HG03039 (cell line): ENCODE data around the gene NCBP2.

Experiments
- ATAC-seq: cut with Tn5 transposase; IDR thresholded peaks from one replicate; pipeline ENCODE4 v1.9.1; 2021; ENCODE audit warnings: mild to moderate bottlenecking, moderate library complexity; ENCODE audit not compliant: unreplicated experiment

Gene NCBP2

DNA sequence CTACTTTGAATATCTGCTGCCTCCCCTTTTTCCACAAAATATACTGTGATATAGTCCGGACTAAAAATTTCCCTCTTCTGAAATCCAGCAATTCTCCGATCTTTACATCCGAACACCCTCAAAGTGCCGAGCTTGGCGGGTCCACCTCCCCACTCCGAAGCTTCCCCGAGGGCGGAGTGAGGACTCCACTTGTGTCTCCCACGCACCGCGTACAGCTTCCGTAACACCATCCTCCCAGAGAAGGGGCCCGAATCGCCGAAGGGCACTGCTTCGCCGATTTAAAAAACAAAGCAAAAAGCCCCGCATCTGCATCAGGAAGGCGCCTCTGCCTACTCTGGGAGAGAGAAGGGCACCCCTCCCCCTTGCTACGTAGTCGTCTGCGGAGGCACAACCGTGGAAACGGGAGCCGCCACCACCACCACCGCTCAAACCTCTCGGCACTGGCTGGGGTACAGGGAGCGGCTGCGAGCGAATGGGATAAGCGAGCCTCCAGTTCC is 551 bp downstream of the NCBP2 start:
- ATAC-seq, result peak; percentile 26

DNA sequence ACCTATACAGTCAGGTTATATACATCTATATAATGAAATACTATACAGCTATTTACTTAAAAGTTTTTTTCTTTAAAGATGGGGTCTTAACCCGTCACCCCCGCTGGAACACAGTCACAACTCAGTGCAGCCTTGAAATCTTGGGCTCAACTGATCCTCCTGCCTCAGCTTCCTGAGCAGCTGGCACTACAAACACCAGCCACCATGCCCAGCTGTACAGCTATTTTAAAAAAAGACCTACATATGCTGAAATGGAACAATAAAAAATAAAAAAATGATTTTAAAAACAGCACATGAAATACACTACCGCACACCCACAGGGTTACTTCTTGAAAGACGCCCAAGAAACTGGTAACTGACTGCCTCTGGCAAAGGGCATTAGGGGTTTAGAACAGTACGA is 3.8 kb downstream of the NCBP2 start:
- ATAC-seq, result no peak

DNA sequence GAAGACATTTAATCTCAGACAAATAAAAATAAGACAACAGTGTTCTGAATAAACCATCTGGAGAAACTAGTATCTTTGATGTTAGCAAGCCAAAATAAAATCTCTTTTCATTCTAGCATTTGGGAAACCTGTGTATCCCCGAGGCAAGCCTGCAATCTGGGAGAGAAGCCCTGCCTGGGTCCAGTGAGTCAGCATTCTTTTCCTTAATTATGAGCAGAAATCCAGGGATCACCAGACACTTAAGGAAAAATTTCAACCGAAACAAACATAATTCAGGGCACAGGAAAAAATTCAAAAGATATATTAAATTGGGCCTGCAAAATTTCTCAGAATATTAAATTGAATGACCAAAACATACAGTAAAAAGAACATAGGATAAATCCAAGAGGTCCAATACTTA is 4.2 kb downstream of the NCBP2 start:
- ATAC-seq, result no peak

DNA sequence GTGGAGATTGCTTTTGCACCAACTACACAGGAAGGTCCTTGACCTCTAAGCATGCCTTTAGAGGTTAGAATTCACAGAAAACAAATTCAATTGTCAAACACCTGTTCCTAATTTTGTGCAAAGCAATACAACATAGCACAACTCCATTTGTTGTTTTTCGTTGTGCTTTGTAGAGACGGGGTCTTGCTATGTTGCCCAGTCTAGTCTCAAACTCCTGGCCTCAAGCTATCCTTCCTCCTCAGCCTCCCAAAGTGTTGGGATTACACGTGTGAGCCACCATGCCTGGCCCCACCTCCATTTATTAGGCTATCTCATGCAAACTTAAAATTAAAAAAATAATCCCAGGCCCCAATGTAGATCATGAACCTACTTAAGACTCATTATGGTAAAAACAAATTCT is 6.0 kb downstream of the NCBP2 start:
- no peak for ATAC-seq

DNA sequence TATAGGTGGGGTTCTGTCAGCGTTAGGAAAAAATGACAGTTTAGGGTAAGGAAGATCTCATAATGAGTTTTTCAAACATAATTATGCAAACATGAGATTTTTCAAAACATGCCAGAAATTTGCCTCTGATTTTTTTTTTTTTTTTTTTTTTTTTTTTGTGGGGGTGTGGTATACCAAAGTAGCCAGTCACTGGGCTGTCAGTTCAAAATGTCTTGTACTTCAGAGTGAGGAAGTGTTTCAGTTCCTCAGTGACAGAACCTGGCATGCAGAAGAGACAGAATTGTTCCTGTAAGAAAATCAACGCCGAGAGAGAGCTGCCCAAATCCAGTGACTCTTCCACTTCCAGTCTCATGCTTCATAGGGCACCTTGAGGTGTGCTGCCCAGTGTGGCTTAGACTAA is 9.7 kb downstream of the NCBP2 start:
- ATAC-seq, result no peak

DNA sequence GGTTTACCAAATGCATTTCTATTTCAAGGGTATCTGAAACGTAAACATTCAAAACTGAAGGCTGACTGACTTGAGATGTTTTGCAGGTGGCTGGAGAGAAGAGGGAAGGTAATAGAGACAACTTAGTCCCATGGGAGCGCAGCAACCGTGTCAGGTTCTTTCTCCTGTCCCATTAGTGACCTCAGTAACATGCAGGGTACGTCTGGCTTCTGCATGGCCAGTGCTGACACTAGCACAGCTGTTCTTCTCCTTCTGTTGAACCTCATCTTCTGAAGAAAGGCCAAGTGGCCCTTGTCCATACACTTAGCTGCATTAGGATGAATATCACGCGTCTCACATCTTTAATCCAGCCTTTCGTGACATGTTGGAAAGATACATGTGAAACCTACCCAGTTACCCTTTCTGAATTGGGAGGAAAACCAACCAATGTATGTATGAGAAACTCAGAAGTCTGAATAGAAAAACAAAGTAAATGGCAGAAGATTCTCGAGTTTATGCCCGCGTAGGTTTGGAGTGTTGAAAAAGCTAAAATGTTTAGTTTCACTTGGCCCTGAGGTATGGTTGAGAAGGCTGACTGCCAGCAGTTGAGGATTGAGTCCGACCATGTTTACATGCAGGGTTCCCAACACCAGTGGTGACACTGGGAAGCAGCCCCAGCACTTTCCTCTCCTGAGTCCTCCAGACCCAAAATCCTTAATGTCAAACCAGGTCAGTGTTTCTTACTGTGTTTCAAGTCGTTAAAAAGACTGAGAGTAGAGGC is 10.3 kb downstream of the NCBP2 start:
- ATAC-seq, result no peak

DNA sequence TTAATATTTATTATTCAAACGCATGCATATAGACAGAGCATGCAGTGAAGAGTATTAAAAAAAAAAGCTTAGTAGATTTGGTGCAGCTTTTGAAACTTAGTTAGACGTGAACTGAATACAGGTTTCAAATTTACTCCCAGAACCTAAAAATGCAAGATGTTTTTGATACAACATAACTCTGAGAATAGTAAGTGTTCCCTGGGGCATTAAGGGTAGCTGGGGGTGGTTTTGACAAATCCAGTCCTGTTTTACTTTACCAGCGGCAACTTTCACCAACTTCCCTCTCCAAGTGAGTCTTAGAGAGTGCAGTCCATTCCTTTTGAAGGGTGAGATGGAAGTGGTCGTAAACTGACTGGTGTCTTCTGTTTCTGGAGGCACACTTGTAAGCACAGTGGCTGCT is 11.2 kb downstream of the NCBP2 start:
- no peak for ATAC-seq

DNA sequence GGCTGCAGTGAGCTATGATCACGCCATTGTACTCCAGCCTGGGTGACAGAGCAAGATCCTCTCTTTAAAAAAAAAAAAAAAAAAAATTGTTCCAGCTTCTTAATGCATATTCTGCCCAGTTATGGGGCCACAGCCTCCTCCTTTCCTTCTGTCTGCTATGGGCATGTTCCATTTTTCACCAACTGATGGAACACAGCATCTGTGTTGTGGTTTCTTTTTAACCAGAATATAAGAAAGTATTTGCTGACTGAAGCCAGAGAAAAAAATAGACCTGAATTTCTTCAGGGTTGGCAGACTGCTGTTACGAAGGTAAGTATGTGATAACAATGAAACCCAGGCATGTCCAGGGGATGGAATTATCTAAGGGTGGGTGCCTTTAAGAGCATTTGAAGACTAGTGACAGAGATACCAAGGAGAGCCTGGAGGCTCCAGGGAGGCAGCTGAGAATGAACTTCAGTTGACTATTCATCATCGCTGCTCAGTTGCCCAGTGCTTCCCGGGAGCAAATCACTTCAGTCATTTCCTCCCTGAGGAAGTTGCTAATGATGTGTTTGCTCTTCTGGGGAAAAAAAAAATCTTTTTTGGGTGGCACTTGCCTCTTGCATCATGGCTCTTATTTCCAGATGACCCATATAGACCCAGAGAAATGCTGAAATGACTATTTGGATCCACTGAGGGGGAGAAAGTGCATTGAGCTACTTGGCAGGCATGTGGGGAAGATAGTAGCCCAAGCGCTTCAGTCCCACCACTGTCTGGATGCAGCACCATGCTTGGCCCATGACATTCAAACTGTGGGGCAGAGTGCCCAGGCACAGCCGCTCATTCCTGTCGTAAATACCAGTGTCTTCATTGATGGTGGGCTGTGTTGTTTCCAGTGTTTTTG is 14.5 kb downstream of the NCBP2 start:
- ATAC-seq, result no peak

DNA sequence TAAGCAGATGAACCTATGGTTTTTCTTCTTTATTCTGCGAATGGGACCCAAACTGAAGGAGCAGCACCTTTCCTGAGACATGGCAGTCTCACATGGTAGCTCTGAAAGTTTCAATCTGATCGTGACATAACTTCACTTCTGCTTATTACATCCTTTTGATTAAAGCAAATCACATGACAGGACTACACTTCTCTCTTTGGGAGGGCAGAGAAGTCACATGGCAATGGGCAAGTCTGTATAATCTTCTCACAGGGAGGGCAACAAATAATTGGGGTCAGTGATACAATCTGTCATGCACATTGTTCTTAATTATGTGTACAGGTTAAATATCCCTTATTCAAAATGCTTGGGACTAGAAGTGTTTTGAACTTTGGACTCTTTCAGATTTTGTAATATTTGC is 21.6 kb downstream of the NCBP2 start:
- ATAC-seq, result no peak

DNA sequence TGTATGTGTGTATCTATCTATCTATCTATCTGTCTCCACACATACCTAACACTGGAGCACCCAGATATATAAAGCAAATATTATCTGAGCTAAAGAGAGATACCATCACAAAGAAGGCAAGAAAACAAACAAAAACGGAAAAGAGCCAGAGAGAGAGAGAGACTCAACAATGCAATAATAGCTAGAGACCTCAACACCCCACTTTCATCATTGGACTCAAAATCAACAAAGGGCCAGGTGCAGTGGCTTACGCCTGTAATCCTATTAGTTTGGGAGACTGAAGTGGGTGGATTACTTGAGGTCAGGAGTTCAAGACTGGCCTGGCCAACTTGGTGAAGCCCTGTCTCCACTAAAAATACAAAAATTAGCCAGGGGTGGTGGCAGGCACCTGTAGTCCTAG is 23.4 kb downstream of the NCBP2 start:
- no peak for ATAC-seq

DNA sequence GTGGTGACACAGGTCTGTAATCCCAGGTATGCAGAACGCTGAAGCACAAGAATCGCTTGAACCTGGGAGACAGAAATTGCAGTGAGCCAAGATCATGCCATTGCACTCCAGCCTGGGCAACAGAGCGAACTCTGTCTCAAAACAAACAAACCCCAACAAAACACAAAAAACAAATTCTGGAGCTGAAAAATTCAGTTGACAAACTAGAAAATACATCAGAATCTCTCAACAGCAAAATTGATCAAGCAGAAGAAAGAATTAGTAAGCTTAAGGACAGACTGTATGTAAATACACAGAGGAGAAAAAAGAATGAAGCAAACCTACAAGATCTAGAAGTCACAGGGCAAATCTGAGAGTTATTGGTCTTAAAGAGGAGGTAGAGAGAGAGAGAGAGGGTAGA is 25.3 kb downstream of the NCBP2 start:
- ATAC-seq, result no peak

DNA sequence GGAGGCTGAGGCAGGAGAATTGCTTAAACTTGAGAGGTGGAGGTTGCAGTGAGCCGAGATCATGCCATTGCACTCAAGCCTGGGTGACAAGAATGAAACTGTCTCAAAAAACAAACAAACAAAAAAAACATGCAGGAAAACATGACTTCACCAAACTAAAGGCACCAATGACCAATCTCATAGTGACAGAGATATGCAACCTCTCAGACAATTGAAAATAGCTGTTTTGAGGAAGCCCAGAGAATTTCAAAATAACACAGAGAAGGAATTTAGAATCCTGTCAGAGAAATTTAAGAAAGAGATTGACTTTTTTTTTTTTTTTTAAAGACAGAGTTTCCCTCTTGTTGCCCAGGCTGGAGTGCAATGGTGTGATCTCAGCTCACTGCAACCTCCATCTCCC is 26.1 kb downstream of the NCBP2 start:
- no peak for ATAC-seq

DNA sequence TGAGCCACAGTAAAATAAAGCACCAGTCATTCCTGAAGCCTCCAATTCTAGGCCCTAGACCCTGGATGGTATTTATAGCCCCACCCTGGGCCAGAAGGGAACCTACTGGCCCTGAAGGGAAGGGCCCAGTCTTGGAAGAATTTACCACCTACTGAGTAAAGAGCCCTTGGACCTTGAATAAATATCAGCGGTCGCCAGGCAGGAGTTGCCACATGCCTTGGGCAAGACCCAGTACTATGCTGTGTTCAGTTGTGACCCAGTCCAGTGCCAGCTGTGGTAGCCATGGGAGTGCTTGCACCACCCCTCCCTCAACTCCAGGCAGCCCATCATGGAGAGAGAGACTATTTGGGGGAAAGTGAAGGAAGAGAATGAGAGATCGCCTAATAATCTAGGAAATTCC is 27.0 kb downstream of the NCBP2 start:
- ATAC-seq, result no peak

DNA sequence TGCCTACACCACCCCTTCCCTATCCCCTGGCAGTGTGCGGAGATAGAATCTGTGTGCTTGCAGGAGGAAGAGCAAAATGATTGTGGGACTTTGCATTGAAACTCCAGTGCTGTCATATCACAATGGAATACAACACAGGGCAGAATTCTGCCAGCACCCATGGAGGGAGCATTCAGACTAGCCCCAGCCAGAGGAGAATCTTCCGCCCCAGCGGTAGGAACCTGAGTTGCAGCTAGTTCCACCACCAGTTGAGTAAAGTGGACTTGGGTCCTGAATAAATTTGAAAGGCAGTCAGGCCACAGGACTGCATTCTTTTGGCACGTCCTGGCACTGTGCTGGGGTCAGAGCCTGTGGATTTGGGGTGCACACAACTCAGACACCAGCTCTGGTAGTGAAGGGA is 27.5 kb downstream of the NCBP2 start:
- no peak for ATAC-seq

DNA sequence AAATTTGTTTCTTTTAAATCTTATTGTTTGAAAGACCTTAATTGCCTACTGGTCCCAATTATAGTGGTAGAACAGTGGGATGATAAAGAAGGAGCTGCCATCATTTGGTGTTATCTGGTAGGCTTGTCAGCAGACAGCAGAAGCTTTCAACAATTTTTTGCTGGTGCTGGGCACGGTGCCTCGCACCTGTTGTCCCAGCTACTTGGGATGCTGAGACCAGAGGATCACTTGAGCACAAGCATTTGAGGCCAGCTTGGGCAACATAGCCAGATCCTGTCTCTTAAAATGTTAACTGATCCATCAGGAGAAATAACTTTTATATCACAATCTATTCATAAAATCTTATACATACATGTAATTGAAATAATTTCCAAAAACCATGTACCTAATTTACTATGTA is 38.6 kb downstream of the NCBP2 start:
- ATAC-seq, result no peak

DNA sequence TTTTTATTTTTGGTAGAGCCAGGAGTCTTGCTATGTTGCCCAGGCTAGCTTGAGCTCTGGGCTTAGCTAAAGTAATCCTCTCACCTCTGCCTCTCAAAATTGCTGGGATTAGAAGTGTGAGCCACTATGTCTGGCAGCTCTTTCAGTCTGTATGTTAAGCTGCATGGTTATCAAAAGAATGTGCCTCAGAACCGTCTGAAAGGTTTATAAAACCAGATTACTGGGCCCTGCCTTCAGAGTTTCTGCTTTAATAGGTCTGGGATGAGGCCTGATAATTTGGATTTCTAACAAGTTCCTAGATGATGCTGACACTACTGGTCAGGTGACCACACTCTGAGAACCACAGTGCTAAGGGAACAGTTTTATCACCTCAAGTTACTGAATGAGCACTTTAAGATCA is 40.0 kb downstream of the NCBP2 start:
- no peak for ATAC-seq

DNA sequence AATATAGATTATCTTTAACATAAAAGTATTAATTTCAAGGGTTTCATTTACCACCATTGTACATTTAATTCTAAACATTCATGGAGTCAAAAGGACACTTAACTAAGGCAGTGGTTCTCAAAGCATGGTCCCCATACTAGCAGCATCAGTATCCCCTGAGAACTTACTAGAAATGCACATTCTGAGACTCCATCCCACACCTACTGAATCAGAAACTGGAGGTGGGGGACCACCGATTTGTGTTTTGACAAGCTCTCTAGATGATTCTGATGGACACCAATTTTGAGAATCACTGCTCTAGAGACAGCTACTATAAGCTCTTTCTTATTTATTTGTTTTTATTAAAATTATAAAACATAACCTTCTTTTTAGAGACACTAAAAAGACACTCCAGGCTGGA is 40.6 kb downstream of the NCBP2 start:
- ATAC-seq, result no peak

DNA sequence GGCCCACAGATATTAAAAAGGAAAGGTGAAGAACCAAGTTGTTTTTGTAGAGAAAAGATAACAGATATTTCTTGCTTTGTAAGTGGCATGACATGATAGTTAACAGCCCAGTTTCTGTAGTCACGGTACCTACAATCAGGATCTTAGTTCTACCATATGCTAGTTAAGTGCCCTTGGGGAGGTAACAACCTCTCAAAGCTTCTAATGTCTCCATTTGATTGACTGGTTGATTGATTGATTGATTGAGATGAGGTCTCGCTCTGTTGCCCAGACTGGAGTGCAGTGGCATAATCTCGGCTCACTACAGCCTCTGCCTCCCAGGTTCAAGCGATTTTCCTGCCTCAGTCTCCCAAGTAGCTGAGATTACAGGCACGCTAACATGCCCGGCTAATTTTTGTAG is 46.1 kb downstream of the NCBP2 start:
- ATAC-seq, result no peak

DNA sequence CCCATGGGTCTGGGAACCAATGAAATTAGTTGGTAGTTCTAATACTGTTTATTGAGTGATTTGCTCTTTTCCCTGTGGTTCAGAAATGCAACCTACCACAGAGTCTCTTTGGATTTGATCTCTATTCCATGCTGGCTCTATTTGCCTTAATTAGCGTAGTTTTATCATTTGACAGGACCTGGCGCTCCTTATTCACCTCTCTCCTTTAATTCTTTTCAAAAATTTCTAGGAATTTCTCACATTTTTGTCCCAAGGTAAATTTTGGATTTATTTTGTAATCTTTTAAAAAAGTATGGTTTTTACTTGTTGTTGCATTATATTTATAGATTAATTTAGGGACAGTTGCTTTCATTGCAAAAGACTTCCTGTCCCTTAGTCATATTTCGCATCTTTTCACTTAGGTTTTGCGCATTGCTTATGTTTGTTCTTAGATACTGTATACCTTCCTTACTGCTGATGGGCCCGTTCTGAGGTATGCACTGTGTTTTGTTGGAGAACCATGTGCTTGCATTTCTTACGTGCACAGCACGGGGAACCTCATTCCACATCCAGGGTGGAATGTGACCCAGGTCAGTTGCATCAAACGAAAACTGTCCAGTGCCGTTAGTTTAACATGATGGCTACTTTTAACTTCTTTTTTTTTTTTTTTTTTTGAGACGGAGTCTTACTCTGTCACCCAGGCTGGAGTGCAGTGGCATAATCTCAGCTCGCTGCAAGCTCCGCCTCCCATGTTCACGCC is 47.6 kb downstream of the NCBP2 start:
- no peak for ATAC-seq

DNA sequence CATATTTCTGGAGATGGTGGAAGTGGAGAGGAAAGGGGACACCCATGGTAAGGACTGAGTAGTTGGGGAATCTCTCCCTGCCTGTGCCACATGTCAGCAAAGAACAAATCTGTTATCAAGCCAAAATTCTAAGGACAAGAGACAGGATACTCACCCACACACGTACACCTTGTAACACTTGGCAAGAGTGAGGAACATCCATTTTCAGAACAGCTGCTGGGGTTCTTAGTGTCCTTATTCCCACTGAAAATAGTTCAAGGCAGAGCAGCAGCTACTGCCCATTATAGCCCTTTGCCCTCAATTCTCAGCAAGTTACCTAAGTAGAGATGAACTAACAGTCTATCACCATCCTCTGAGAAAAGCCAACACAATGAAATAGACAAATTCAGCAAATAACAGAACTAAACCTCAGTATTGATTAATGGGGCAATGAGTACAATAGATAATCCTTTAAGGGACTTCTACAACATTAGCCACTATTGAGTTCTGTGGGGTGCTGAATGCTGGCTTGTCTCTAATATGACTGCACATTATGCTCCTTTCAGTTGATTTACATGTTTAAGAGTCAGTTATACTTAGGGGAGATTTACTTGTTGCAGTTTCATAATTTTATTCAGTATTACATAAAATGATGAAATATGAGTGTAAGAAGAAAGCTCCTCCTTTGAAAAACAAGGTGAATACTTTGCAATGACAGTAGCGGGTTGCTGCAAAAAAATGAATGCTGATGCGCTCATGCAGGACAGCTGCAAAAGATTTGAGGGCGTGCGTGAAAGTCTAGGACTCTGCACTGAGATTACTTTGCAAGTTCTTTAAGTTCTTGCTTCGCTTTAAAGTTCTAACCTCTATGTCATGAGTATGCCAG is 52.3 kb downstream of the NCBP2 start:
- no peak for ATAC-seq

DNA sequence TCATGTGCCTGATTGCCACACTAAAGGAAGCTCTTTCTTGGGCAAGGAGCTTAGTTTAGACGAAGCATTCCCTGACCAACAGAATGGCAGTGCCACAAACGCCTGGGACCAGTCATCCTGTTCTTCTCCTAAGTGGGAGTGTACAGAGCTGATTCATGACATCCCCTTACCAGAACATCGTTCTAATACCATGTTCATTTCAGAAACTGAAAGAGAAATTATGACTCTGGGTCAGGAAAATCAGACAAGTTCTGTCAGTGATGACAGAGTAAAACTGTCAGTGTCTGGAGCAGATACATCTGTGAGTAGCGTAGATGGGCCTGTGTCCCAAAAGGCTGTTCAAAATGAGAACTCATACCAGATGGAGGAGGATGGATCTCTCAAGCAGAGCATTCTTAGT is 56.2 kb downstream of the NCBP2 start:
- ATAC-seq, result no peak
